ENCODE data around the gene COX6A1.

- TF ChIP-seq CTCF (IDR thresholded peaks at IDR 0.05), result no peak
- no peak for TF ChIP-seq POLR2A (IDR thresholded peaks at IDR 0.05)
These were observed 50.2 kb downstream of the COX6A1 start for GRCh38 chr12:120488057-120488640.

Measured in Peyer's patch (tissue), 4 donors.